22Rv1 (cell line): ENCODE data around the gene ZNF71.

ENCODE experiments used
- H3K27ac ChIP-seq: fragments of 450-650 bp; 2 replicates; pipeline ENCODE4 v1.5.1; 2017
- ZFX ChIP-seq: fragments of 450-650 bp; IDR thresholded peaks from 2 replicates; pipeline ENCODE4 v1.6.1; 2017; ENCODE audit warnings: antibody characterized with exemption, borderline replicate concordance
- TF ChIP-seq, protein P1 (sequence below): fragments of 450-650 bp; IDR thresholded peaks from 2 replicates; pipeline ENCODE4 v1.5.1; 2017; ENCODE audit warnings: mild to moderate bottlenecking

The ZNF71 gene

DNA sequence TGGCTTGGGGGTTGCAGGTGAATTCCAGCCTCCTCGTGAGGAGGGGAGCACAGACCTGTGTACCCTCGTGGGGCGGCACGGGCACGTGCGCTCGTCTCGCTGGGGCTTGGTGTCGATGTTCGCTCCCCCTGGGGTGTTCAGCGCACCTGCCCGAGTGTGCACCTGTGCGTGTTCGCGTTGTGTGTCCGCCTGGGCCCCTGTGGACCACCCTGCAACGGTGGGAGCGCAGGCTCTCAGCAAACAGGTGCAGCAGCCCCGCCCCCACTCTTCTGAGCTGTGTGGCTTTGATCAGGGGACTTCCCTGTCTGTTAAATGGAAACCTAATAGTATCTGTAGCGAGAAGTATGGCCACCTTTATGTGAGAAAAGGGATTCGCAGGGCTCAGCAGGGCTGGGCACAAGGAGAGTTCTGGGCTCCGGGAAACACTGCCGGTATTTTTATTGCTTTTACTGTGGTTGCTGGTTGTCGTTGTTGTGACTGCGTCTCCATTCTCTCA lies 48.4 kb downstream of the ZNF71 start:
- no peak overlapping the region for H3K27ac ChIP-seq
- TF ChIP-seq, protein P1, sequence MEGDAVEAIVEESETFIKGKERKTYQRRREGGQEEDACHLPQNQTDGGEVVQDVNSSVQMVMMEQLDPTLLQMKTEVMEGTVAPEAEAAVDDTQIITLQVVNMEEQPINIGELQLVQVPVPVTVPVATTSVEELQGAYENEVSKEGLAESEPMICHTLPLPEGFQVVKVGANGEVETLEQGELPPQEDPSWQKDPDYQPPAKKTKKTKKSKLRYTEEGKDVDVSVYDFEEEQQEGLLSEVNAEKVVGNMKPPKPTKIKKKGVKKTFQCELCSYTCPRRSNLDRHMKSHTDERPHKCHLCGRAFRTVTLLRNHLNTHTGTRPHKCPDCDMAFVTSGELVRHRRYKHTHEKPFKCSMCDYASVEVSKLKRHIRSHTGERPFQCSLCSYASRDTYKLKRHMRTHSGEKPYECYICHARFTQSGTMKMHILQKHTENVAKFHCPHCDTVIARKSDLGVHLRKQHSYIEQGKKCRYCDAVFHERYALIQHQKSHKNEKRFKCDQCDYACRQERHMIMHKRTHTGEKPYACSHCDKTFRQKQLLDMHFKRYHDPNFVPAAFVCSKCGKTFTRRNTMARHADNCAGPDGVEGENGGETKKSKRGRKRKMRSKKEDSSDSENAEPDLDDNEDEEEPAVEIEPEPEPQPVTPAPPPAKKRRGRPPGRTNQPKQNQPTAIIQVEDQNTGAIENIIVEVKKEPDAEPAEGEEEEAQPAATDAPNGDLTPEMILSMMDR, result no peak
- no peak for TF ChIP-seq ZFX

DNA sequence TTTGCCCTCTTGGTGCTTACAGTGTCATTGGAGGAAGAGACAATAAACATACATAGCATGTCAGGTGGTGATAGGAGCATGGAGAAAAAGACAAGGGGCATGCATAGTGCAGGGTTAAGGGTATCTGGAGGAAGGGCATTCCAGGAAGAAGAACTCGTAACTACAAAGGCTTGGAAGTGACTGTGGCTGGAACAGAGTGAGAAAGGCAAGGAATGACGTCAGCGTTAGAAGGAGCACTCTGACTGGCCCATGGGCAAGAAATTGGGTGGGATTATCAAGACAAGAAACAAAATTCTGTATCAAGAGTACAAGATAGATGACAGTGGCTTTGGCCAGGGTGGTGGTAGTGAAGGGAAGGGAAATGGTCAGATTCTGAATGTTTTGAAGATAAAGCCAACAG lies 59.0 kb downstream of the ZNF71 start:
- TF ChIP-seq ZFX, result no peak
- TF ChIP-seq, protein P1, result no peak
- no peak overlapping the region for H3K27ac ChIP-seq

DNA sequence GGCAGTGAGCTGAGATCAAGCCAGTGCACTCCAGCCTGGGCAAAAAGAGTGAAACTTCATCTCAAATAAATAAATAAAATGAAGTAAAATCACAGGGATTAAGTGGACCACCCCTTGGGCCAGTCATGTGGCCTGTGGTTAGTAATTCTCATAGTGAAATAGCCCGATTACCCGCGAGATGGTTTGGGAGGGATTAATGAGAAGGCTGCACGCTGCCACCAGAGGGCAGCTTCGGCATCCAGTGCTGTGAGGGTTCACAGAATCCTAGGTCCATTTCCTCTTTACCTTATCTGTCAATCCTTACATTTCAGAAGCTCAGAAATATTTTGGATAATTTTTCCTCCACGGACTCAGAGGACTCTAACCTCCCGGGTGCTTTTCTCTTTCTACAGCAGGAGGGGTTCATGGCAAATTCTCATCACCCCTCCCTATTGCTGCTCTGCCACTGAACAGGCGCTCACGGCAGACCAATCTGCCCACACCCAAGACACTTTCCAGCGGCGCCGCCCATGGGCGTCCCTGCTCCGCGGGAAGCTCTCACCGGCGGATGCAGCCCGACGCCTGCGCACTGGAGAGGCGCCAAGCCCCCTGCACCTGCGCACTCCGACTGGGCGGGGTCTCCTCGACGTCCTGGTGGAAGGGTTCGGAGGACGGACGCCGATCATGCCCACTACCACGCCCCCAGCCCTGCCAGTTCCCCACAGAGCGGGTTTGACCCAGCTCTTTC lies 65.4 kb downstream of the ZNF71 start:
- no peak for TF ChIP-seq ZFX
- TF ChIP-seq, protein P1, result peak; percentile 64
- no peak overlapping the region for H3K27ac ChIP-seq

DNA sequence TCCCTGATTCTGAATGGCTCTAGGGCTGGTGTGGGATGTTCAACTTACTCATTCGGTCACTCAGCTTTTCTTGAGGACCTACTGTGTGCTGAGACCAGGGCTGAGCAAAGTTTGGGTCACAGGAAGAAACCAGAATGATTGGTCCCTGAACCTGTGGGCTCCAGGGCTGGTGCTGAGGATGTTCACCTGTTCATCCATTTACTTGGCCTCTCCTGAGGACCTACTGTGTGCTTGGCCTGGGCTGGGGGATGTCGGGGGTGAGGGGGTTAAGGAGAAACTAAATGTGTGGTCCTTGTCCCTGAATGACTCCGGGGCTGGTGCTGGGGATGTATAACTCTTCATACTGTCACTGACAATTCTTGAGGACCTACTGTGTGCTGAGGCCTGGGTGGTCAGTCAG lies 66.1 kb downstream of the ZNF71 start:
- no peak overlapping the region for H3K27ac ChIP-seq
- TF ChIP-seq, protein P1, result no peak
- no peak for TF ChIP-seq ZFX

DNA sequence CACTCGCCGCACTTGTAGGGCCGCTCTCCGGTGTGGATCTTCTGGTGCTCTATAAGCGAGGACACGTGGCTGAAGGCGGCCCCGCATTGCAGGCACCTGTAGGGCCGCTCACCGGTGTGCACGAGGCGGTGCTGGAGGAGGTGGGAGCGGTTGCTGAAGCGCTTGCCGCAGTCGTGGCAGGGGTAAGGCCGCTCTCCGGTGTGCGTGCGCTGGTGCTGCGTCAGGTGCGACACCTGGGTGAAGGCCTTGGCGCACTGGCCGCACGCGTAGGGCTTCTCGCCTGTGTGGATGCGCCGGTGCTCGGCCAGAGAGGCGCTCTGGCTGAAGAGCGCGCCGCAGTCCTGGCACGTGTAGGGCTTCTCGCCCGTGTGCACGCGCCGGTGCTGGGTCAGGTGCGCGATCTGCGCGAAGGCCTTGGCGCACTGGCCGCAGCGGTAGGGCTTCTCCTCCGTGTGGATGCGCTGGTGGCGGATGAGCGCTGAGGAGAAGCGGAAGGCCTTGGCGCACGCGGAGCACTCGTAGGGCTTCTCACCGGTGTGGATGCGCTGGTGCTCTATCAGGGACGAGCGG lies 68.9 kb downstream of the ZNF71 start:
- TF ChIP-seq, protein P1, result no peak
- no peak for TF ChIP-seq ZFX
- H3K27ac ChIP-seq, result no peak overlapping the region

DNA sequence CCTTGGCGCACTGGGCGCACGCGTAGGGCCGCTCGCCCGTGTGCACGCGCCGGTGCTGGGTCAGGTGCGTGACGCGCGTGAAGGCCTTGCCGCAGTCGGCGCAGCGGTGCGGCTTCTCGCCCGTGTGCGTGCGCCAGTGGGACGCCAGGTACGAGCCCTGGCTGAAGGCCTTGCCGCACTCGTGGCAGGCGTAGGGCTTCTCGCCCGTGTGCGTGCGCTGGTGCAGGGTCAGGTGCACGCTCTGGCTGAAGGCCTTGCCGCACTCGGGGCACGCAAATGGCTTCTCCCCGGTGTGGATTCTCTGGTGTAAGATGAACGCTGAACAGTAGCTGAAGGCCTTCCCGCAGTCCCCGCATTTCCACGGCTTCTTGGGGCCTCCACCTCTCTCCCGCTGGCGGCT lies 69.4 kb downstream of the ZNF71 start:
- TF ChIP-seq ZFX, result no peak
- TF ChIP-seq, protein P1, result no peak
- no peak overlapping the region for H3K27ac ChIP-seq

DNA sequence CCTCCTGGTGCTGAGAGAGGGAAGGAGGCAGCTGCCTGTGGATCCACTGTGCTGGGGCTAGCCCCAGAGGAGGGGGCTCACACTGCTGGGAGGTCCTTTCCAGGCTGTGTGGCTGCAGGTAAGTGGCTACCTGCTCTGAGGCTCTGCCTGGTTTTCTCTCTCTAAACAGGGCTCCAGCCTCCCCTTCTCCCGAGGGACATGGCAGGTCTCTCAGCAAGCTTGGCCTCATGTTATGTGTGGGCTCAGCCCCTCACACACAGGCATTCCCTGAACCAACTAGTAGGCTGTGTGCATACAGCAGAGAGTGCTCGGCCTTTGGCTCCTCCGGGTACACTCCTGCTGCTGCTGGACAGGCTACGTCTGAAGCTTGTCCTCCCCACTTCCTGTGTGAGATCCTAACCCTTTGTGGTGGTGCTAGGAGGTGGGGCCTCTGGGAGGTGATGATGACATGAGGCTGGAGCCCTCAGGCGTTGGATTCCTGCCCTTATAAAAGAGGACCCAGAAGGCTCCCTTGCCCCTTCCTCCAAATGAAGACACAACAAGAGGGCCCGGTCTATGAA lies 72.3 kb downstream of the ZNF71 start:
- H3K27ac ChIP-seq, result no peak overlapping the region
- TF ChIP-seq, protein P1, result no peak
- no peak for TF ChIP-seq ZFX
